Peyer's patch (tissue), 4 donors: Measurements from ENCODE around the gene CCDC90B.

Experiments used
- CTCF ChIP-seq, 6 experiments: fragments of 450-650 bp in 4 of 6; fragments of 200-600 bp in 2 of 6; sonication (generic) in 1 of 6; IDR thresholded peaks; one replicate each; pipeline ENCODE4 v1.5.1; 2017 to 2019; ENCODE audit warnings: antibody characterized with exemption in 6 of 6, mild to moderate bottlenecking in 3 of 6, moderate library complexity in 1 of 6
- POLR2A ChIP-seq, 2 donors: fragments of 450-650 bp; IDR thresholded peaks; one replicate each; pipeline ENCODE4 v1.5.1; 2017; ENCODE audit warnings: antibody characterized with exemption in 2 of 2, mild to moderate bottlenecking in 2 of 2, moderate library complexity in 2 of 2

GRCh38 chr11:83235825-83236224 lies 50.3 kb downstream of the CCDC90B start:
- TF ChIP-seq CTCF (IDR thresholded peaks at IDR 0.05) (no peak), POLR2A (IDR thresholded peaks at IDR 0.05) (no peak)
